Measurements from ENCODE around the gene ELOA2.
"Not testable (repeated sequence)": the region's sequence is repeated elsewhere in the genome, so short reads cannot be mapped to it uniquely, and the experiment has no call there.

ELOA2 gene

DNA sequence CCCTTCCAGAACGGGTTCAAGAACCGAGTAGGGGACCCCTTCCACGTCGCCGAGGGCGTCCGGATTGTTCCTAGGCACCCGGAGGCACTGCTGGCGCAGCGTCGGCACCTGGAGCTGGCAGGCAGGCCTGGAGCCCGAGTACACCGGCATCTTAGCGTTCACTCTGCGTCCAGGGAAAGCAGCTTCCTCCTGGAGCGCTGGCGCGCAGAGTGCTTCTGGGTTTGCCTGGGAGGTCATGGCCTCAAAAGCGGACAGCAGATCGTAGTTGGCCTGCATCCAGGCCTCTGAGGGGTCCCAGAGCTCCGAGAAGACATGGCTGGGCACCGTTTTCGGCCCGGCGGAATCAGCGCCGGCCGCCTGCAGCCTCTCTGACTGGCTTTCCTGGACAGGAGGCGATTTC is 12.6 kb downstream of the ELOA2 start:
- not testable (repeated sequence) for DNase-seq (ENCODE audit: low spot score)

DNA sequence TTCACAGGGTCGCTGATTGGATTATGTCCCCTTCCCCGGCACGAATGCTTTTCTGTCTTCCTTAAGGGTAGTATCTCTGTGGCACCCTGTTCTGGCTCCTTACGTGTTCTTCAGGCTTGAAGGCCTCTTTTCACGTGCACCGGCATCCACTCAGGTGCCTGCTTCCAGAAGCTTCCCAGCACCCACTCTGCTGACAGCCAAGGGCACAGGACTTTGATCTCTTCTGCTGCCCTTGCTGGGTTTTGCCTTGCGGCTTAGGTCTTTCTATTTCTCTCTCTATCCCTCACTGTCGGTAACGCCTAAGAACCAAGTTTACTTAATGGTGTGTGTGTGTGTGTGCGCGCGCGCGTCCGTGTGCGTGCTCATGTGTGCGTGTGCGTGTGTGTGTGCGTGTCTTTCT is 14.7 kb downstream of the ELOA2 start:
- DNase-seq (ENCODE audit: low spot score) = not testable (repeated sequence)

DNA sequence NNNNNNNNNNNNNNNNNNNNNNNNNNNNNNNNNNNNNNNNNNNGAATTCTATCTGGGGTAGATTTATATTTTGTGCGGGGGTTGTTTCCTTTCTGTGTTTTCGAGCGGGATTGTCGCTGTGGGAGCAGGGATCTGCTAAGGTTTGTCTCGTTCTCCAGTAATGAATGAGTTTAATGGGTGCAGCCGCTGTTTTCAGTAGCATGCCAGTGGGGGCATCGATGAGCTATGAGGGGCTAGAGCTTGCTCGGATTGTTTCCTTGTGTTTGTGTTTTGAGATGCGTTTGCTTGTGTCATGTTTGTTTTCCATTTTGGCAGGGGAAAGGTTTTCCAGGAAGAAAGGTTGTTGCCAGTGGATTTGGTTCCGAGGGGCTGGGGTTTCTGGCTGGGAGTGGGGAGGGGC is 15.6 kb downstream of the ELOA2 start:
- not testable (repeated sequence) for DNase-seq (ENCODE audit: low spot score)

All from iPS-NIHi11 (cell line).